GM13976 (cell line): Measurements from ENCODE around the gene JAK3.

Source experiments
- DNase-seq: peaks from one replicate; pipeline ENCODE4 v3.0.0; 2012; ENCODE audit warnings: low spot score
- in situ Hi-C: fragments of 300-500 bp; cut with MboI; formaldehyde crosslinking; loops from one replicate; pipeline ENCODE4 v1.12.0; 2022; ENCODE audit warnings: low sequenced_read_pairs, mixed read lengths, inconsistent platforms; ENCODE audit not compliant: unreplicated experiment
- TF ChIP-seq, protein P1 (sequence below): IDR thresholded peaks from 2 replicates; pipeline ENCODE4 v1.5.1; 2012; ENCODE audit warnings: borderline replicate concordance, mild to moderate bottlenecking; ENCODE audit not compliant: insufficient read depth; ENCODE audit errors: extremely low read depth, missing control alignments, control extremely low read depth

JAK3 gene

DNA sequence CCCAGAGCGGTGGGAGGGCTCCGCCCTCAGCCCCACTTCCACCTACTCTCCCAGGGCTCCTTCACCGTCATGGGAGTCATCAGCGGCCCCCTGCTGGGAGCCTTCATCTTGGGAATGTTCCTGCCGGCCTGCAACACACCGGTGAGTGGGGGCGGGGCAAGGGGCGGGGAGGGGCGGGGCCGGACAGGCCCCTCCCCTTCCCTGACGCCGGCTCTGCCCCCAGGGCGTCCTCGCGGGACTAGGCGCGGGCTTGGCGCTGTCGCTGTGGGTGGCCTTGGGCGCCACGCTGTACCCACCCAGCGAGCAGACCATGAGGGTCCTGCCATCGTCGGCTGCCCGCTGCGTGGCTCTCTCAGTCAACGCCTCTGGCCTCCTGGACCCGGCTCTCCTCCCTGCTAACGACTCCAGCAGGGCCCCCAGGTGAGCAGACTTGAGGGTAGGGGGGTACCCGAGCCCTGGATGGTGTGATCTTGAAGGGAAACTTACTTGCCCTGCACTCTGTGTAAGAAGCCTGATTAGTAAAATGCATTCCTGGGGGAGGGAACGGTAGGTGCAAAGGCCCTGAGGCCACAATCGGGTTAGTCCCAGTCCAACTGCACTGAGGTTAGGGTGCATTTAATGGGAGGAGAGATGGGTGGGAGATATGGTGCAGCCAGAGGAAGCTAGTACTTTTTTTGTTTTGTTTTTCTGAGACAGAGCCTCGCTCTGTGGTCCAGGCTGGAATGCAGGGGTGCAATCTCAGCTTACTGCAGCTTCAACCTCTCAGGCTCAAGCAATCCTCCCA lies 36.0 kb upstream of the JAK3 start:
- DNase-seq, result no peak
- TF ChIP-seq, protein P1, sequence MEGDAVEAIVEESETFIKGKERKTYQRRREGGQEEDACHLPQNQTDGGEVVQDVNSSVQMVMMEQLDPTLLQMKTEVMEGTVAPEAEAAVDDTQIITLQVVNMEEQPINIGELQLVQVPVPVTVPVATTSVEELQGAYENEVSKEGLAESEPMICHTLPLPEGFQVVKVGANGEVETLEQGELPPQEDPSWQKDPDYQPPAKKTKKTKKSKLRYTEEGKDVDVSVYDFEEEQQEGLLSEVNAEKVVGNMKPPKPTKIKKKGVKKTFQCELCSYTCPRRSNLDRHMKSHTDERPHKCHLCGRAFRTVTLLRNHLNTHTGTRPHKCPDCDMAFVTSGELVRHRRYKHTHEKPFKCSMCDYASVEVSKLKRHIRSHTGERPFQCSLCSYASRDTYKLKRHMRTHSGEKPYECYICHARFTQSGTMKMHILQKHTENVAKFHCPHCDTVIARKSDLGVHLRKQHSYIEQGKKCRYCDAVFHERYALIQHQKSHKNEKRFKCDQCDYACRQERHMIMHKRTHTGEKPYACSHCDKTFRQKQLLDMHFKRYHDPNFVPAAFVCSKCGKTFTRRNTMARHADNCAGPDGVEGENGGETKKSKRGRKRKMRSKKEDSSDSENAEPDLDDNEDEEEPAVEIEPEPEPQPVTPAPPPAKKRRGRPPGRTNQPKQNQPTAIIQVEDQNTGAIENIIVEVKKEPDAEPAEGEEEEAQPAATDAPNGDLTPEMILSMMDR, result no peak
- in situ Hi-C loops, result no loop called here

DNA sequence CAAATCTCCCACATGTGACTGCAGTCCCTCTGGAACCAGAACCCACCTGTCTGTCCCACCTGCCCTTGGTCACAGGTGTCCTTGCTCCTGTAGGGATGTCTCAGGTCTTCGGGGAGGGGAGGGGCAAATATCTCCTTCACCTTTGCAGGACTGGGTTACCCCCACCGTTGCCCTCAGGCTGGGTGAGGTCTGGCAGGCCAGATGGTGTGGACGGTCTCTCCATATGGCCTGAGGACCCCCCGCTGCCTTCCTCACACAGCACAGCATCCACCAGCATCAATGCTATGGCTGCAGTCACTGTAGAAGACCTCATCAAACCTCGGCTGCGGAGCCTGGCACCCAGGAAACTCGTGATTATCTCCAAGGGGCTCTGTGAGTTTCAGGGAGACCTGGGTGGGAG lies 33.9 kb upstream of the JAK3 start:
- TF ChIP-seq, protein P1, result no peak
- DNase-seq, result no peak
- in situ Hi-C loops, result no loop called here

DNA sequence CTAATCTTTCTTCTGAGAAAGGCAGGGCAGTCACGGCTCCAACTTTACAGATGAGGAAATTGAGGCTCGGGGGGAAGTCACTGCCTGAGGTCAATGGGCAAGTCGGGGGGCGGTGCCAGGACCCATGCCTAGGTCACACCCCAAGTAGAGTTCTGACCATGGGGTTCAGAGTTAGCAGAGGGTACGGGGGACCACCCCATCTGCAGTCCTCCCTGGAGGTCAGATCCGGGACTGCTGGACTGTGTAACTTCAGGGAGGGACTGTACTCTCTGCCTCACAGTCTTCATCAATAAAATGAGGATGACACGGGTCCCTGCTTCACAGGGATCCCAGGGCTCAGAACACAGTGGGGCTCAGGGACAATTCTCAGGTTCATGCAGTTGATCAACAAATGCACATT lies 31.7 kb upstream of the JAK3 start:
- in situ Hi-C loops, result no loop called here
- no peak for DNase-seq
- TF ChIP-seq, protein P1, result no peak

DNA sequence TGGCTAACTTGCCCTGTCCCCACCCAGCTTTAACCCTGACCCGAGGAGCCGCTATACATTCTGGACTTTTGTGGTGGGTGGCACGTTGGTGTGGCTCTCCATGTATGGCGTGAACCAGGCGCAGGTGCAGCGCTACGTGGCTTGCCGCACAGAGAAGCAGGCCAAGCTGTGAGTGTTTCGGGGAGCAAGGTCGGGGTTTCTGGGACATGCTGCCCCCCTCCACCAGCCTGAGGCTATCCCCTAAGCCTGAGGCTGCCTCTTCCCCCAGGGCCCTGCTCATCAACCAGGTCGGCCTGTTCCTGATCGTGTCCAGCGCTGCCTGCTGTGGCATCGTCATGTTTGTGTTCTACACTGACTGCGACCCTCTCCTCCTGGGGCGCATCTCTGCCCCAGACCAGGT lies 29.9 kb upstream of the JAK3 start:
- in situ Hi-C loops, result no loop called here
- TF ChIP-seq, protein P1, result no peak
- DNase-seq, result no peak

DNA sequence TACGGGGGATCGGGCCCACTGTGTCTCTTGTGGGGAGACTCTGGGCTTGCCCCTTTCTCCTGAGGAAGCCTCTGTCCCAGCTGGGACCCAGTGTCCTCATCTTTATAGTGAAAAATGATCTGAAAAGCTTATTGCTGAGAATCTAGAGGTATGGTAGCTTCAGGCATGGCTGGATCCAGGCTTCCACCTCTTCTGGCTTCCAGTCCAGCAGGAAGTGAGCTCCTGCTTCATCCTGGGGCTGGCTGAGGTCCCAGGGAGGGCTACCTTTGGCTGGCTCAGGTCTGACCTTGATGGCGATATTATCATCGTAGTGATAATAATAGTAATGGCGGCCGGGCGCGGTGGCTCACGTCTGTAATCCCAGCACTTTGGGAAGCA lies 27.0 kb upstream of the JAK3 start:
- TF ChIP-seq, protein P1, result no peak
- DNase-seq, result no peak
- in situ Hi-C loops, result no loop called here

DNA sequence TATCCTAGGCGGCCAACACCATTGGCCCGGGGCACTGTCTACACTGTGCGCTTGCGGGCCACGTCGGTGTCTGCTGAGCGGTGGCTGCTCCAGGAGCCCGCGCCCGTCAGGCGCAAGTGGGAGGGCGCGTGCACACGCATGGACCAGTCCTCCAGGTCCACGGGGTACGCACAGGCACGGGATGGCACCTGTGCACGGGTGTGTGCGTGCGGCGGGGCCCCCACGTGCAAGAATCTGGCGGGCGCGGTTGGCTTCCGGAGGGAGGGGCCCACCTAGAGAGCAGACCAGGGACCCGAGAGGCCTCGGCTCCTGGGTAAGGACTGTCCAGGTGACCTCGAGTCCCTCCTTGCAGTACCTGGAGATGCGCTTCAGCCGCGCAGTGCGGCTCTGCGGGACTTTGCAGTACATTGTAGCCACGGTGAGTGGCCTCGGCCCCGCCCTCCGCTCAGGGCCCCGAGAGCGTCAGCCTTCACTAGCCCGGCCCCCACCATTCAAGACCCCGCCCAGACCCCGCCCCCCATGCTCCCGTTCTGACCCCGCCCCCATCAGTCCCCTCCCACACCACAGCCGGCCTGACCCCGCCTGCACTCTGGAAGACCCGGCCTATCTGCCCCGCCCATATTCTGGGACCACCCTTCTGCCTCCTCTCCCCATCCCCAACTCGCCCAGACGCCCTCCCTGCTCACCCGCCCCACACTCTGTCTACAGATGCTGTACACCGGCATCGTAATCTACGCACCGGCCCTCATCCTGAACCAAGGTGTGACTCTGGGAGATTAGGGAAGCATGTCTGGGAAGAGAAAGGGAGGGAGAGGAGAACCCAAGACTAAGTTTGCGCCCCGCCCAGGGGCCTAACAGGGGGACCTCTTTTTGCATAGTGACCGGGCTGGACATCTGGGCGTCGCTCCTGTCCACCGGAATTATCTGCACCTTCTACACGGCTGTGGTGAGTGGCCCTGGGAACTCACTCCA lies 26.3 kb upstream of the JAK3 start:
- in situ Hi-C loops, result no loop called here
- peak; percentile 89 for DNase-seq
- TF ChIP-seq, protein P1, result no peak
